ENCODE results near the gene CPT2. TPM values are rescaled to one million over a fixed set of nuclear protein-coding genes. Genes with fewer than 3 reads are reported as not detected.

Gene CPT2
- total and polyA plus RNA-seq, 2 of the 13 experiments (the other 11 are each of a cell fraction or from before 2014, with no cell fraction given): 12.6 to 14.6 TPM

DNA sequence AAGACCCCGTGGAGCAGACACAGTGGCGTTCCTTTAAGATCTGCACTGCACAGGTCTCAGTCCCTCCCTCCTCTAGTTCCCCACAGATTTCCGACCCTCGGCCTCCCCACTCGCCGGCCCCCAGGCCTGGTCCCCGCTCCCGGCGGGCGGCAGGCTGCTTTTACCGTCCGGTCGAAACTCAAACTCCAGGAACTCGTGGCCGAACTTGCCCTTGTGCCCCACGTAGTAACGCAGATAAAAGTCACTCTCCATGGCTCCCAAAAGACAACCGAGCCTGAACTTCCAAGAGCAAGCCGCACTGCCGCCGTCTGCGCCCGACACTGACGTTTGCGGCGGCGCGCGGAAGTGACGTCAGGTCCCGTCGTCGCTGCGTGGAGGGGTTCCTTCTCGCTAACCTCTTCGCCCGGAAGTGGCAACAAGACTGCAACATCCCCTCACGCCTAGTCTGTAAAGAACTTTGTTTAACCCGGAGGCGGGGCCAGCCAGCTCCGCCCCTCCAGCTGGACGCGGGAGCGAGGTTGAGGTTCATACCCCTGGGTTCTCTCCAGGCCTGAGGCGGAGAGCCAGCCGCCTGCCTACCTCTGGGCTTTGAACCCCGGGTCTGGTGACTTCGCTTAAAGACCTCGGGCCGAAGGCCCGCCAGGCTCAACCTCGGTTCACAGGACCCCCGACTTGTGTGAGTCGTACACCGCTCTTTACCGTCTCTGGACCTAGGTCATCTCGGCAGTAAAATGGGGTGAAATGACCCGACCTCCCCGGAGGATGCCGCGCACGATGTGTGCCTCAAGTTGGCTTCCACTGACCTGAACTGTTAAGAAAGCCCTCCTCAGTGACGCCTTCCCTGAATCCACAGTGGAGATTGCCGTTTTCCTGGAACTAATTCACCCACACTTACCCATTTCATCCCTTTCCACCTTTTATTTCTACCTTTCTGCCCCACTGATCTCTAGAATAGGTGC lies 41.9 kb downstream of the CPT2 start, which contains the start of gene MAGOH (continued):
- no peak for TF ChIP-seq MED13 (CRISPR knock-in tag; IDR thresholded peaks at IDR 0.05)
- peak; percentile 97 for TF ChIP-seq SAP130 (CRISPR knock-in tag; IDR thresholded peaks at IDR 0.05; ENCODE audit: low read depth)
- TF ChIP-seq, protein P1, sequence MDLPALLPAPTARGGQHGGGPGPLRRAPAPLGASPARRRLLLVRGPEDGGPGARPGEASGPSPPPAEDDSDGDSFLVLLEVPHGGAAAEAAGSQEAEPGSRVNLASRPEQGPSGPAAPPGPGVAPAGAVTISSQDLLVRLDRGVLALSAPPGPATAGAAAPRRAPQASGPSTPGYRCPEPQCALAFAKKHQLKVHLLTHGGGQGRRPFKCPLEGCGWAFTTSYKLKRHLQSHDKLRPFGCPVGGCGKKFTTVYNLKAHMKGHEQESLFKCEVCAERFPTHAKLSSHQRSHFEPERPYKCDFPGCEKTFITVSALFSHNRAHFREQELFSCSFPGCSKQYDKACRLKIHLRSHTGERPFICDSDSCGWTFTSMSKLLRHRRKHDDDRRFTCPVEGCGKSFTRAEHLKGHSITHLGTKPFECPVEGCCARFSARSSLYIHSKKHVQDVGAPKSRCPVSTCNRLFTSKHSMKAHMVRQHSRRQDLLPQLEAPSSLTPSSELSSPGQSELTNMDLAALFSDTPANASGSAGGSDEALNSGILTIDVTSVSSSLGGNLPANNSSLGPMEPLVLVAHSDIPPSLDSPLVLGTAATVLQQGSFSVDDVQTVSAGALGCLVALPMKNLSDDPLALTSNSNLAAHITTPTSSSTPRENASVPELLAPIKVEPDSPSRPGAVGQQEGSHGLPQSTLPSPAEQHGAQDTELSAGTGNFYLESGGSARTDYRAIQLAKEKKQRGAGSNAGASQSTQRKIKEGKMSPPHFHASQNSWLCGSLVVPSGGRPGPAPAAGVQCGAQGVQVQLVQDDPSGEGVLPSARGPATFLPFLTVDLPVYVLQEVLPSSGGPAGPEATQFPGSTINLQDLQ (CRISPR knock-in tag; IDR thresholded peaks at IDR 0.05): no peak
- 0 out of 2 replicates have a peak, but pooled peaks have one; percentile 61 for TF ChIP-seq REL (CRISPR knock-in tag; conservative IDR thresholded peaks at IDR 0.05)
- 0 out of 2 replicates have a peak, but pooled peaks have one; percentile 48 for TF ChIP-seq ZNF749 (CRISPR knock-in tag; IDR thresholded peaks at IDR 0.05; ENCODE audit: borderline replicate concordance)
- TF ChIP-seq, protein P2, sequence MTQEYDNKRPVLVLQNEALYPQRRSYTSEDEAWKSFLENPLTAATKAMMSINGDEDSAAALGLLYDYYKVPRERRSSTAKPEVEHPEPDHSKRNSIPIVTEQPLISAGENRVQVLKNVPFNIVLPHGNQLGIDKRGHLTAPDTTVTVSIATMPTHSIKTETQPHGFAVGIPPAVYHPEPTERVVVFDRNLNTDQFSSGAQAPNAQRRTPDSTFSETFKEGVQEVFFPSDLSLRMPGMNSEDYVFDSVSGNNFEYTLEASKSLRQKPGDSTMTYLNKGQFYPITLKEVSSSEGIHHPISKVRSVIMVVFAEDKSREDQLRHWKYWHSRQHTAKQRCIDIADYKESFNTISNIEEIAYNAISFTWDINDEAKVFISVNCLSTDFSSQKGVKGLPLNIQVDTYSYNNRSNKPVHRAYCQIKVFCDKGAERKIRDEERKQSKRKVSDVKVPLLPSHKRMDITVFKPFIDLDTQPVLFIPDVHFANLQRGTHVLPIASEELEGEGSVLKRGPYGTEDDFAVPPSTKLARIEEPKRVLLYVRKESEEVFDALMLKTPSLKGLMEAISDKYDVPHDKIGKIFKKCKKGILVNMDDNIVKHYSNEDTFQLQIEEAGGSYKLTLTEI (CRISPR knock-in tag; conservative IDR thresholded peaks at IDR 0.05): no peak
- 0 out of 2 replicates have a peak, but pooled peaks have one; percentile 62 for TF ChIP-seq BRCA1 (CRISPR knock-in tag; IDR thresholded peaks at IDR 0.05)
- no peak; the same call in 1 of the 2 replicates for TF ChIP-seq EEA1 (CRISPR knock-in tag; IDR thresholded peaks at IDR 0.05; ENCODE audit: borderline replicate concordance)
- TF ChIP-seq, protein P3, sequence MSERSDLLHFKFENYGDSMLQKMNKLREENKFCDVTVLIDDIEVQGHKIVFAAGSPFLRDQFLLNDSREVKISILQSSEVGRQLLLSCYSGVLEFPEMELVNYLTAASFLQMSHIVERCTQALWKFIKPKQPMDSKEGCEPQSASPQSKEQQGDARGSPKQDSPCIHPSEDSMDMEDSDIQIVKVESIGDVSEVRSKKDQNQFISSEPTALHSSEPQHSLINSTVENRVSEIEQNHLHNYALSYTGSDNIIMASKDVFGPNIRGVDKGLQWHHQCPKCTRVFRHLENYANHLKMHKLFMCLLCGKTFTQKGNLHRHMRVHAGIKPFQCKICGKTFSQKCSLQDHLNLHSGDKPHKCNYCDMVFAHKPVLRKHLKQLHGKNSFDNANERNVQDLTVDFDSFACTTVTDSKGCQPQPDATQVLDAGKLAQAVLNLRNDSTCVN (CRISPR knock-in tag; IDR thresholded peaks at IDR 0.05; ENCODE audit: borderline replicate concordance): 0 out of 2 replicates have a peak, but pooled peaks have one; percentile 38
- TF ChIP-seq YEATS4 (CRISPR knock-in tag; IDR thresholded peaks at IDR 0.05; ENCODE audit: borderline replicate concordance): peak; percentile 91
- TF ChIP-seq ATRX (CRISPR knock-in tag; IDR thresholded peaks at IDR 0.05; ENCODE audit: borderline replicate concordance): no peak
- peak; percentile 84; the same call in 1 of the 2 replicates for TF ChIP-seq TGIF2 (CRISPR knock-in tag; IDR thresholded peaks at IDR 0.05)
- no peak for TF ChIP-seq REXO4 (CRISPR knock-in tag; IDR thresholded peaks at IDR 0.05; ENCODE audit: borderline replicate concordance)
- no peak for TF ChIP-seq KDM6A (CRISPR knock-in tag; IDR thresholded peaks at IDR 0.05; ENCODE audit: low read depth)
- TF ChIP-seq SALL2 (CRISPR knock-in tag; IDR thresholded peaks at IDR 0.05): peak; percentile 88; the same call in 1 of the 2 replicates
- no peak for TF ChIP-seq HOXD1 (CRISPR knock-in tag; IDR thresholded peaks at IDR 0.05)
- TF ChIP-seq GLI4 (CRISPR knock-in tag; IDR thresholded peaks at IDR 0.05; ENCODE audit: borderline replicate concordance): no peak
- TF ChIP-seq TP53 (CRISPR knock-in tag; conservative IDR thresholded peaks at IDR 0.05): no peak
- TF ChIP-seq NBN (conservative IDR thresholded peaks at IDR 0.05): no peak
- TF ChIP-seq, protein P4, sequence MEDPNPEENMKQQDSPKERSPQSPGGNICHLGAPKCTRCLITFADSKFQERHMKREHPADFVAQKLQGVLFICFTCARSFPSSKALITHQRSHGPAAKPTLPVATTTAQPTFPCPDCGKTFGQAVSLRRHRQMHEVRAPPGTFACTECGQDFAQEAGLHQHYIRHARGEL (CRISPR knock-in tag; IDR thresholded peaks at IDR 0.05): no peak
- TF ChIP-seq ZNF44 (CRISPR knock-in tag; IDR thresholded peaks at IDR 0.05): peak; percentile 44; the same call in 1 of the 2 replicates
